ENCODE results near the gene MAPK1. TPM values are rescaled to one million over a fixed set of nuclear protein-coding genes. Genes with fewer than 3 reads are reported as not detected.
A peak's percentile ranks its signal among the peaks of the same experiment; 100 is the strongest.
"Not testable (repeated sequence)": the region's sequence is repeated elsewhere in the genome, so short reads cannot be mapped to it uniquely, and the experiment has no call there.

MAPK1 gene
- total and polyA plus RNA-seq, 8 donors = 89.8 to 171 (median 104) TPM

DNA sequence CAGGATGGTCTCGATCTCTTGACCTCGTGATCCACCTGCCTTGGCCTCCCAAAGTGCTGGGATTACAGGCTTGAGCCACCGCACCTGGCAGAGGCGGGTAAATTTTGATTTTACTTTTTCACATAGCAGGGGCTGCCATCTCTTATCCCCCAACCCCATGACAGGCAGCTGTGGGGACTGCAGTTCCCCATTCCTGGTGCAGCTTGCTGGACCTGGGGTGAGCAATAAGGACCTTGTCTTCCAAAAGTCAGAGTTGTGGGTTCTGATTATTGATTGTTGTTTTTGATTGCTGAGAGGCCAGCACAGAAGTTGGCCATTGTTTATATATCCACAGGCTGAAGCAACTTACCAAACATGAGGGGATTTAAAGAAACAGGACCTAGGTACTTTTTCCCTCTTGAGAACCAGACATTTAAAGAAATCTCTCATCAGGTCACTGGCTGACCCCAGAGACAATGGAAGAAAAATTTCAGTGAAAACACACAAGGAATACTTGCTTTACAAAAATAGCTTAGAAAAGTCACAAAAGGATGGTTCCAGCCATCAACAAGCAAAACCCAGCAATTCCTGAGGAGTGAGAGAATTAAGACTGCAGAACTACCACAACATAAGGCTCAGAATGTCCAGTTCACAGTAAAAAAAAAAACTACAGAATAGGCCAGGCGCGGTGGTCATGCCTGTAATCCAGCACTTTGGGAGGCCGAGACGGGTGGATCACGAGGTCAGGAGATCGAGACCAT is 22.0 kb upstream of the MAPK1 start:
- no peaks in the 10 kb centered on the region for H3K27me3 ChIP-seq
- DNase-seq = no peak
- no peaks in the 10 kb centered on the region for H3K36me3 ChIP-seq
- H3K4me1 ChIP-seq = no peaks in the 10 kb centered on the region
- no peak overlapping the region for H3K27ac ChIP-seq
- intact Hi-C loops (cut with DNase I) = no loop called here
- H3K4me3 ChIP-seq = no peak overlapping the region
- TF ChIP-seq CTCF (IDR thresholded peaks at IDR 0.05) = no peak
- no peaks in the 10 kb centered on the region for H3K9me3 ChIP-seq
- no peak for ATAC-seq

DNA sequence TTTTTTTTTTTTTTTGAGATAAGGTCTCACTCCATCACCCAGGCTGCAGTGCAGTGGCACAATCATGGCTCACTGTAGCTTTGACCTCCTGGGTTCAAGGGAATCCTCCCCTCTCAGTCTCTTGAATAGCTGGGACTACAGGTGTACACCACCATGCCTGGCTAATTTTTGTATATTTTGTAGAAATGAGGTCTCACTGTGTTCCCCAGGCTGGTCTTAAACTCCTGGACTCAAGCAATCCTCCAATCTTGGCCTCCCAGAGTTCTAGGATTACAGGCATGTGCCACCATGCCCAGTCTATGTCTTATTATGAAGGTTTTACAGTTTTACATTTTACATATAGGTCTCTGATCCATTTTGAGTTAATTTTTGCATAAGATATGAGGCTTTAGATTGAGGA is 20.4 kb upstream of the MAPK1 start:
- ATAC-seq = no peak
- Histone ChIP-seq H3K27me3 (no peaks in the 10 kb centered on the region), H3K36me3 (no peaks in the 10 kb centered on the region), H3K4me1 (no peaks in the 10 kb centered on the region), H3K9me3 (no peaks in the 10 kb centered on the region), H3K27ac (no peak overlapping the region), H3K4me3 (no peak overlapping the region)
- no peak for TF ChIP-seq CTCF (IDR thresholded peaks at IDR 0.05)
- no peak for DNase-seq
- intact Hi-C loops (cut with DNase I) = no loop called here

DNA sequence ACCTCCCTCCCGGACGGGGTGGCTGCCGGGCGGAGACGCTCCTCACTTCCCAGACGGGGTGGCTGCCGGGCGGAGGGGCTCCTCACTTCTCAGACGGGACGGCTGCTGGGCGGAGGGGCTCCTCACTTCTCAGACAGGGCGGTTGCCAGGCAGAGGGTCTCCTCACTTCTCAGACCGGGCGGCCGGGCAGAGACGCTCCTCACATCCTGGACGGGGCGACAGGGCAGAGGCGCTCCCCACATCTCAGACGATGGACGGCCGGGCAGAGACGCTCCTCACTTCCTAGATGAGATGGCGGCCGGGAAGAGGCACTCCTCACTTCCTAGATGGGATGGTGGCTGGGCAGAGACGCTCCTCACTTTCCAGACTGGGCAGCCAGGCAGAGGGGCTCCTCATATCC is 16.5 kb upstream of the MAPK1 start:
- intact Hi-C loops (cut with DNase I) = not testable (repeated sequence)

DNA sequence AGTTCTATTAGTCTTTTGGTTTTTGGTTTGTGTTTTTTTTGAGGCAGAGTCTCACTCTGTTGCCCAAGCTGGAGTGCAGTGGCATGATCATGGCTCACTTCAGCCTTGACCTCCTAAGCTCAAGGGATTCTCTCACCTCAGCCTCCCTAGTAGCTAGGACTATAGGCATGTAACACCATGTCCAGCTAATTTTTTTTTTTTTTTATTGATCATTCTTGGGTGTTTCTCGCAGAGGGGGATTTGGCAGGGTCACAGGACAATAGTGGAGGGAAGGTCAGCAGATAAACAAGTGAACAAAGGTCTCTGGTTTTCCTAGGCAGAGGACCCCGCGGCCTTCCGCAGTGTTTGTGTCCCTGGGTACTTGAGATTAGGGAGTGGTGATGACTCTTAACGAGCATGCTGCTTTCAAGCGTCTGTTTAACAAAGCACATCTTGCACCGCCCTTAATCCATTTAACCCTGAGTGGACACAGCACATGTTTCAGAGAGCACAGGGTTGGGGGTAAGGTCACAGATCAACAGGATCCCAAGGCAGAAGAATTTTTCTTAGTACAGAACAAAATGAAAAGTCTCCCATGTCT is 15.4 kb upstream of the MAPK1 start:
- intact Hi-C loops (cut with DNase I); H3K27me3 ChIP-seq; H3K4me3 ChIP-seq; H3K36me3 ChIP-seq; H3K27ac ChIP-seq; H3K9me3 ChIP-seq; DNase-seq; H3K4me1 ChIP-seq: not testable (repeated sequence)
- ATAC-seq = peak; percentile 29

More for the DNA sequence above, 16.5 kb upstream of the MAPK1 start:
- not testable (repeated sequence) for H3K9me3 ChIP-seq, H3K4me3 ChIP-seq, H3K4me1 ChIP-seq, ATAC-seq, H3K27me3 ChIP-seq, H3K27ac ChIP-seq, DNase-seq, H3K36me3 ChIP-seq

DNA sequence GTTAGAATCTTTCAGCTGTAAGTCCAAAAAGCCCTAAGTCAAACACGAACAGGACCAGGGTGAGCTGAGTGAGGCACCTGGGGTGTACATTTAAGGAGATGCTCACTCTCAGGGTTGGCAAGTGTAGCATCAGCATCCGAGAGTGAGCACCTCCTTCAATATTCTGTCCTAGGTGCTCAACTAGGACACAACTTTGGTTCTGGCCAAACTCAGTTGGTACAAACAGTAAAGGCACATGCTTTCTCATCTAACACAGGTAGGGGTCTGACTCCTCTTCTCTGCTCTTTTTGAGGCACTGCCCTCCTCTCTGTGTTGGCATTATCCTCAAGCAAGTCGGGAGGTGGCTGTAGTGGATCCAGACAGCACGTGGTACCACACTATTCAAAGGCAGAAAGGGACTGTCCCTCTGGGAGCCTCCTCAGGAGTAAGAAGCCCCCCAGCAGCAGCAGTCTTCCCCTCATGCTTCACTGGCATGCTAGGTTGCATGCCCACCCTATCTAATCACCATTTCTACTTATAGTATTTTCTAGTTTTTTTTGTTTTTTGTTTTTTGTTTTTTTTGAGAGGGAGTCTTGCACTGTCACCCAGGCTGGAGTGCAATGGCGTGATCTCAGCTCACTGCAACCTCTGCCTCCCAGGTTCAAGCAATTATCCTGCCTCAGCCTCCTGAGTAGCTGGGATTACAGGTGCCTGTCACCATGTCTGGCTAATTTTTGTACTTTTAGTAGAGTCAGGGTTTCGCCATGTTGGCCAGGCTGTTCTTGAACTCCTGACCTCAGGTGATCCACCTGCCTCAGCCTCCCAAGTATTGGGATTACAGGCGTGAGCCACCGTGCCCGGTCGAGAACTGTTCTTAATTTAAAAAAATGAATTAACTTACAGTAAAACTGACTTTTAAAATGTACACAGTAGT is 14.7 kb upstream of the MAPK1 start:
- no peaks in the 10 kb centered on the region for H3K9me3 ChIP-seq
- no peaks in the 10 kb centered on the region for H3K36me3 ChIP-seq
- intact Hi-C loops (cut with DNase I) = no loop called here
- no peak for TF ChIP-seq CTCF (IDR thresholded peaks at IDR 0.05)
- no peaks in the 10 kb centered on the region for H3K27me3 ChIP-seq
- H3K27ac ChIP-seq = no peak overlapping the region
- no peak for DNase-seq
- no peak overlapping the region for H3K4me3 ChIP-seq
- ATAC-seq = no peak
- peaks cover 0 to 1% of the 10 kb centered on the region in 2 donors for H3K4me1 ChIP-seq

All from left lung (tissue), 10 donors.